GM12878 (cell line): ENCODE data around the gene NAP1L5. TPM values are rescaled to one million over a fixed set of nuclear protein-coding genes. Genes with fewer than 3 reads are reported as not detected.

Source experiments
- ATAC-seq: fragments of 200-7000 bp; cut with Tn5 transposase; 3 replicates; pipeline ENCODE4 v1.9.1; 2020; ENCODE audit warnings: mild to moderate bottlenecking, moderate library complexity
- BruUV-seq: library from RNA; stranded (reverse); fragments of 400-500 nt; replicated peaks from 2 replicates; lab custom pipeline; 2021; lab: Mats Ljungman, UMichigan
- CTCF ChIA-PET: fragments of 300-600 bp; sonication (Branson Sonifier 250); formaldehyde crosslinking; extraction: SDS; loops from one replicate; lab custom pipeline; 2021; ENCODE audit warnings: inconsistent platforms; lab: Yijun Ruan, JAX
- POLR2A ChIA-PET: fragments of 350-600 bp; formaldehyde crosslinking; extraction: SDS; loops from one replicate; lab custom pipeline; 2021; ENCODE audit warnings: inconsistent platforms; lab: Charles Lee
- RAD21 ChIA-PET: fragments of 300-600 bp; sonication (Branson Sonifier 250); formaldehyde crosslinking; loops from one replicate; lab custom pipeline; 2023; ENCODE audit warnings: antibody characterized with exemption; ENCODE audit not compliant: unreplicated experiment; lab: Charles Lee
- SMC1A ChIA-PET: fragments of 300-600 bp; sonication (Branson Sonifier 250); formaldehyde crosslinking; loops from one replicate; lab custom pipeline; 2023; ENCODE audit not compliant: unreplicated experiment, uncharacterized antibody; lab: Charles Lee
- DNase-seq: peaks from one replicate; pipeline ENCODE4 v3.0.0-alpha.2; 2011; ENCODE audit warnings: low read depth, low spot score
- FAIRE-seq: peaks from 3 replicates; lab custom pipeline; 2011; peaks lifted over from hg19 to GRCh38; lab: Jason Lieb, UNC
- H2AFZ ChIP-seq: 2 replicates; pipeline ENCODE4 v1.6.0; 2011; ENCODE audit warnings: low read depth, low read length, control low read depth; ENCODE audit not compliant: control insufficient read depth
- H3K27ac ChIP-seq: 2 replicates; pipeline ENCODE4 v1.5.1; 2011; ENCODE audit warnings: control low read depth; ENCODE audit not compliant: control insufficient read depth, insufficient read depth
- H3K27me3 ChIP-seq, 2 experiments: replicated peaks in 1 of 2; 2 replicates each; pipeline versions ENCODE4 v1.6.0 to v1.6.1; 2011; ENCODE audit warnings: low read length in 1 of 2; ENCODE audit not compliant: control insufficient read depth in 2 of 2, insufficient read depth in 2 of 2
- H3K36me3 ChIP-seq, 2 experiments: 2 replicates each; pipeline ENCODE4 v1.5.1; 2011; ENCODE audit warnings: low read length in 1 of 2; ENCODE audit not compliant: control insufficient read depth in 2 of 2, insufficient read depth in 2 of 2
- H3K4me1 ChIP-seq: 2 replicates; pipeline ENCODE4 v1.6.1; 2011; ENCODE audit warnings: mild to moderate bottlenecking, low read length, moderate library complexity, mixed read lengths; ENCODE audit not compliant: control insufficient read depth, insufficient read depth
- H3K4me2 ChIP-seq: 2 replicates; pipeline ENCODE4 v1.6.0; 2011; ENCODE audit warnings: control low read depth; ENCODE audit not compliant: control insufficient read depth, insufficient read depth
- H3K4me3 ChIP-seq: fragments of 200-600 bp; sonication (generic); 2 replicates; pipeline ENCODE4 v1.5.1; 2016
- H3K79me2 ChIP-seq: 2 replicates; pipeline ENCODE4 v1.6.0; 2011; ENCODE audit warnings: low read length; ENCODE audit not compliant: control insufficient read depth, insufficient read depth
- H3K9ac ChIP-seq: 2 replicates; pipeline ENCODE4 v1.8.0; 2011; ENCODE audit warnings: low read length, control low read depth, mixed read lengths; ENCODE audit not compliant: control insufficient read depth, insufficient read depth
- H3K9me3 ChIP-seq: replicated peaks from 3 replicates; pipeline ENCODE4 v1.5.1; 2011; ENCODE audit warnings: mild to moderate bottlenecking, low read length; ENCODE audit not compliant: control insufficient read depth, insufficient read depth
- H4K20me1 ChIP-seq: 2 replicates; pipeline ENCODE4 v1.6.0; 2011; ENCODE audit not compliant: control insufficient read depth, insufficient read depth
- ATF2 ChIP-seq: IDR thresholded peaks from 2 replicates; pipeline ENCODE4 v1.6.1; 2012; ENCODE audit warnings: low read length, inconsistent platforms
- CBFB ChIP-seq: IDR thresholded peaks from 2 replicates; pipeline ENCODE4 v1.6.1; 2016; ENCODE audit warnings: antibody characterized with exemption, low read depth
- HCFC1 ChIP-seq: fragments of 150-350 bp; IDR thresholded peaks from 2 replicates; pipeline ENCODE4 v1.6.1; 2014; ENCODE audit warnings: low read length
- KAT2A ChIP-seq: conservative IDR thresholded peaks from 2 replicates; pipeline ENCODE4 v1.6.1; 2011; ENCODE audit warnings: low read depth, low read length; ENCODE audit not compliant: control insufficient read depth
- KLF5 ChIP-seq: fragments of 450-650 bp; IDR thresholded peaks from 2 replicates; pipeline ENCODE4 v1.6.1; 2014; ENCODE audit warnings: mild to moderate bottlenecking; ENCODE audit not compliant: partially characterized antibody
- NFIC ChIP-seq: IDR thresholded peaks from 2 replicates; pipeline ENCODE4 v1.6.1; 2012; ENCODE audit warnings: low read depth, mild to moderate bottlenecking, inconsistent platforms, low read length, moderate library complexity
- PAX5 ChIP-seq: IDR thresholded peaks from 2 replicates; pipeline ENCODE4 v1.6.1; 2011; ENCODE audit warnings: low read depth, low read length, borderline replicate concordance
- SIN3A ChIP-seq: IDR thresholded peaks from 2 replicates; pipeline ENCODE4 v1.6.1; 2012; ENCODE audit warnings: low read depth, low read length, improper control_type of control experiment
- SUZ12 ChIP-seq: fragments of 200-600 bp; sonication (generic); IDR thresholded peaks from one replicate; pipeline ENCODE4 v1.6.1; 2018; ENCODE audit warnings: antibody characterized with exemption, mild to moderate bottlenecking; ENCODE audit not compliant: unreplicated experiment
- YY1 ChIP-seq: IDR thresholded peaks from 2 replicates; pipeline ENCODE4 v1.6.1; 2011; ENCODE audit warnings: low read depth, mild to moderate bottlenecking, low read length
- ZNF24 ChIP-seq: fragments of 450-650 bp; IDR thresholded peaks from 2 replicates; pipeline ENCODE4 v1.6.1; 2017; ENCODE audit warnings: antibody characterized with exemption, mild to moderate bottlenecking
- ZNF592 ChIP-seq: fragments of 450-650 bp; IDR thresholded peaks from 2 replicates; pipeline ENCODE4 v1.6.1; 2017; ENCODE audit warnings: mild to moderate bottlenecking, moderate library complexity
- ZNF622 ChIP-seq: fragments of 450-650 bp; IDR thresholded peaks from 2 replicates; pipeline ENCODE4 v1.6.1; 2017; ENCODE audit warnings: mild to moderate bottlenecking, inconsistent platforms
- WGBS: methylation state at CpG from one replicate; pipeline ENCODE4 v1.1.6; 2016; ENCODE audit warnings: low lambda C conversion rate; ENCODE audit not compliant: insufficient replicate concordance, insufficient coverage; ENCODE audit errors: missing lambda C conversion rate; 5-methylcytosine and 5-hydroxymethylcytosine counted together
- in situ Hi-C: fragments of 300-500 bp; cut with MboI; formaldehyde crosslinking; loops from 9 replicates; pipeline ENCODE4 v1.14.3; 2018; ENCODE audit warnings: mixed read lengths
- intact Hi-C: fragments of 100-400 bp; cut with micrococcal nuclease; formaldehyde crosslinking; loops from one replicate; pipeline ENCODE4 v1.14.2; 2022; ENCODE audit not compliant: unreplicated experiment
- polyA plus RNA-seq, 11 experiments: library from polyadenylated mRNA; depleted of rRNA in 4 of 11; unstranded in 6 of 11; stranded (reverse) in 5 of 11; fragments of >200 nt; fragmentation: Nextera tagmentation in 4 of 11; fragmentation: Illumina TruSeq in 1 of 11; extraction: Ambion mirVana in 4 of 11; extraction: Trizol in 1 of 11; gene quantifications; 1 replicate in 1 of 11; 2 replicates in 10 of 11; pipeline versions ENCODE4 v1.2.1 to v1.2.3, GENCODE V29; 2011 to 2016; ENCODE audit warnings: inconsistent platforms in 2 of 11, missing spikeins in 2 of 11, low read depth in 1 of 11
- total RNA-seq, 4 experiments: library from RNA; depleted of rRNA in 3 of 4; stranded (reverse); fragments of >200 nt in 3 of 4; fragmentation: Illumina TruSeq in 1 of 4; extraction: Trizol in 1 of 4; gene quantifications; 2 replicates each; pipeline versions ENCODE4 v1.2.1 to v1.2.3, GENCODE V29; 2013 to 2021

NAP1L5 gene
- total and polyA plus RNA-seq, 10 of the 15 experiments (the other 5 are each of a cell fraction or from before 2014, with no cell fraction given): 2.1 to 5.3 (median 3.7) TPM

- Histone ChIP-seq H3K4me2 (no peak overlapping the region), H3K9me3 (no peaks in the 10 kb centered on the region), H3K27me3 (no peaks in the 10 kb centered on the region), H4K20me1 (no peaks in the 10 kb centered on the region), H2AFZ (no peak overlapping the region), H3K79me2 (no peaks in the 10 kb centered on the region), H3K9ac (no peak overlapping the region), H3K4me1 (no peaks in the 10 kb centered on the region), H3K4me3 (no peak overlapping the region), H3K27ac (no peak overlapping the region), H3K36me3 (no peaks in the 10 kb centered on the region; a peak in 1 of 4 replicates)
- ChIA-PET CTCF (no interaction called here), SMC1A (no interaction called here), POLR2A (no interaction called here), RAD21 (no interaction called here)
- FAIRE-seq (no peak), DNase-seq (no peak), ATAC-seq (no peak)
- no peak for TF ChIP-seq ZNF24
- no peak for TF ChIP-seq NFIC
- no peak for TF ChIP-seq ZNF592
- TF ChIP-seq CBFB: no peak
- no peak for TF ChIP-seq KLF5
- no peak for TF ChIP-seq KAT2A
- TF ChIP-seq SIN3A: no peak
- TF ChIP-seq SUZ12: no peak
- TF ChIP-seq ZNF622: no peak
- no peak for TF ChIP-seq PAX5
- no peak for TF ChIP-seq YY1
- TF ChIP-seq HCFC1: no peak
- no peak for TF ChIP-seq ATF2
- in situ Hi-C loops: no loop called here
- WGBS: 58% methylated on average over 1 of the region's 1 CpG
- BruUV-seq: no TSS peak
- intact Hi-C loops: no loop called here
Measured at GRCh38 chr4:88709989-88710388, 12.4 kb upstream of the NAP1L5 start.
